GM18517 (cell line): ENCODE results near the gene NLGN1.
"Not testable (repeated sequence)": the region's sequence is repeated elsewhere in the genome, so short reads cannot be mapped to it uniquely, and the experiment has no call there.

Experiments
- ATAC-seq: cut with Tn5 transposase; IDR thresholded peaks from one replicate; pipeline ENCODE4 v1.9.1; 2021; ENCODE audit warnings: mild to moderate bottlenecking, moderate library complexity; ENCODE audit not compliant: unreplicated experiment

NLGN1 gene

GRCh38 chr3:173429076-173429475, 31.5 kb downstream of the NLGN1 start:
- no peak for ATAC-seq

GRCh38 chr3:173429527-173429926, 32.0 kb downstream of the NLGN1 start:
- no peak for ATAC-seq

GRCh38 chr3:173430576-173430975, 33.0 kb downstream of the NLGN1 start:
- no peak for ATAC-seq

DNA sequence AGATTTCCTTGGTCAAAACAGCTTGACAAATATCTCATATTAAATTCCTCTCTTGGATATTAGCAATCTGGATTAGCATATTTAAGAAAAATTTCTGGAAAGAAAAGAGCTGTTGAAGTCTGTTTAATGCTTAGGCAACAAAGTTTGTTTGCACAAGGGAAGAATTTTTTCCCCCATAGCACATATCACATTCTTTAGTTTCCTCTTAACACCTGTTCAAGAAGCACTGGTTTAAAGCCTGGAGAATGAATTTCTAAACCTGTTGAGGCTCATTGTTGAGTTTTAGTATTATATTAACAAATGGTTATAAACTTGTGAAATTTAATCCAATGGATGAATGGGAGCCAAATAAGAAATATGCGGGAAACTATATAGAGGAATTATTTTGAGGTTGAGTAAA, 41.5 kb downstream of the NLGN1 start:
- ATAC-seq, result no peak

GRCh38 chr3:173440514-173440913, 43.0 kb downstream of the NLGN1 start:
- no peak for ATAC-seq

DNA sequence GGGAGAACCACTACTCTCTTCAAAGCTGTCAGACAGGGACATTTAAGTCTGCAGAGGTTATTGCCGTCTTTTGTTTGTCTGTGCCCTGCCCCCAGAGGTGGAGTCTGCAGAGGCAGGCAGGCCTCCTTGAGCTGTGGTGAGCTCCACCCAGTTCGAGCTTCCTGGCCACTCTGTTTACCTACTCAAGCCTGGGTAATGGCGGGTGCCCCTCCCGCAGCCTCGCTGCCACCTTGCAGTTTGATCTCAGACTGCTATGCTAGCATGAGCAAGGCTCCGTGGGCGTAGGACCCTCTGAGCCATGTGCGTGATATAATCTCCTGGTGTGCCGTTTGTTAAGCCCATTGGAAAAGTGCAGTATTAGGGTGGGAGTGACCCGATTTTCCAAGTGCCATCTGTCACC, 54.0 kb downstream of the NLGN1 start:
- not testable (repeated sequence) for ATAC-seq

DNA sequence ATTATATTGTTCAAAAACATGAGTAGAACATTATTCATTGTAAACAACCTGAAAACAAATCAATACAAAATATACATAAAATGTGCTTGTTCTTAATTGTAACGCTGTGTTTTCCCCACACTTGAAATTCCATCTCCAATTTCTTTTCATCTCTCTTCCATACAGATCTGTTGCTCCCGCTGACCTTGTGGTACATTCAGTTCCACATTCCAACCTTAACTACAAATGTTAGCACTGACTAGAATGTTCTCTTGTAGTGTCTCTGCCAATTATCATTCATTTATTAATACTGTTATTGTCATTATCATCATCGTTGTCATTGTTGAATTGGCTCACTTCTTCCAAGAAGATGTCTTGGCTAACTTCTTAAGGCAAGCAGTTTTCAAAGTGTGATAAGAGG, 65.7 kb downstream of the NLGN1 start:
- ATAC-seq, result no peak

DNA sequence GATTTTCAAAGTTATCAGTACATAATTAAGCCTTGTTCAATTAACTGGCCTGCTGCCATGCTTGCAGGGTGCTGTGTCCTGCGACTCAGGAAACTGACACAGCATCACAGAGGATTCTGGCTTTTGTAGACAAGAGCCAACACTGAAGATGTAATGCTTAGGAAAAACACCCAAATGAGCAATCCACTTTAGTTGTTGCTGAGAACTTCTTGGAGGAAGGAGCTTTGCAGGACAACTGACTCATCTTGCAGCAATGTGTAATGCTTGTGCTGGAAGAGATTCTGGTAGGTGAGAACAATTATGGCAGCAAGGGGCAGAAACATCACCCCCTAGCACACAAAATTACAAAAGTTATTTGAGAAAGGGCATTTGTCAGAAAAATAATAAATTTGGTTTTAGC, 67.6 kb downstream of the NLGN1 start:
- ATAC-seq, result no peak

GRCh38 chr3:173465898-173466678, 68.5 kb downstream of the NLGN1 start:
- no peak for ATAC-seq

DNA sequence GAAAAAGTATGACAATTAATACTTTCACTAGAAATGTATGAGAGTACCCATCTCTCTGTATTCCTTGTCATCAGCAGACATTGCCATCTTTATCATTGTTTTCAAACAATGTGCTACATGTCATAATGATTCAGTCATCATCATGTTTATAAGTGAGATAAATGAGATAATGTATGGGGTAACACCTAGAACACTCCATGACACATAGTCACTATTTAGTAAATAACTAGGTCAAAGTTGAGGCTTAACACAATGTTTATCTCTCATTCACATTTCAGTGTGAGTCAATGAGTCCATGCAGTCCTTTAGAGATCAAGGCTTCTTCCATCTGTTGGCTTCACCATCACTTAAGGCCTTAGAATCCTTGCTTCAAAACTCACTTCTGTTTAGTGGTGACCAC, 70.0 kb downstream of the NLGN1 start:
- no peak for ATAC-seq

DNA sequence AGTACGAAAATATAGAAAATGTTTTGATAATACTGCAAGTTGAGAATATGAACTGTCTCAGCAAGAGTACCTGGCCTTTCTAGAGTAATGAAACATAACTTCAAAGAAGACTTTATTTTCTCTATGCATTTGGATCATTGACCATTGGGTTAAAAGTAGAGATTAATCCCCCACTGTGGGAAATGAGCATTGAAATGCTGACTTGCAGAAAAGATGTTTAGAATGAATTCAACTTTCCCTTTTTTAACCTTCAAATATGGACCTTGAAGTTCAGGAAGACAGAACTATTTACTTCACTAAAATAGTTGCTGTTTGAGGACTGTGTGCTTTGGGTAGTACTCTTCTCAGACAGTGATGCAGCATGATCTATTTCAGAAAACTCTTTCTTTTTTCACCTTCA, 75.7 kb downstream of the NLGN1 start:
- ATAC-seq, result no peak

GRCh38 chr3:173479301-173479700, 81.8 kb downstream of the NLGN1 start:
- ATAC-seq, result no peak

DNA sequence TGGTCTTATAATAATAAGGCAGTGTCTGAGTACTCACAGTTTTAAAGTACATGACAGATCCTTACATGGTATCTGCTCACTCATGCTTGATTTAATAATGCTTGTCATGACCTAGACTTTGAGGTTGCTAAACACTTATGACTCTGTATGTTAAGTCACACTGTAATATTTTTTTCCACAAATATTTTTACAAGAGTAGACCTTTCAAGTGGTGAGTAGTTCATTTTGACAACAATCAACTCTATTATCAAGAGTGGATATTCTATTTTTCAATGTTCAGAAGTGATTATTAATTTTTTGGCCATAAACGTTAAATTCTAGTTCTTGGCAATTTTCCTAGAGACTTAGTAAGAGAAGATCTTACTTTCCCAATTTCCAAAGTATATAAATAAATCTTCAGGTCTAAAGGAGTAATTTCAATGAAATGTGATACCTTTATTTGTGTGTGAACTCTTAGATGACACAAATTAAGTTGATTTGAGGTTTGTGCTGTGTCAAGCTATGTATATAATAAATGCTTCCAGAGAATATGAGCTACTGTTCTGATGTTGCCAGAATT, 104.5 kb downstream of the NLGN1 start:
- no peak for ATAC-seq

DNA sequence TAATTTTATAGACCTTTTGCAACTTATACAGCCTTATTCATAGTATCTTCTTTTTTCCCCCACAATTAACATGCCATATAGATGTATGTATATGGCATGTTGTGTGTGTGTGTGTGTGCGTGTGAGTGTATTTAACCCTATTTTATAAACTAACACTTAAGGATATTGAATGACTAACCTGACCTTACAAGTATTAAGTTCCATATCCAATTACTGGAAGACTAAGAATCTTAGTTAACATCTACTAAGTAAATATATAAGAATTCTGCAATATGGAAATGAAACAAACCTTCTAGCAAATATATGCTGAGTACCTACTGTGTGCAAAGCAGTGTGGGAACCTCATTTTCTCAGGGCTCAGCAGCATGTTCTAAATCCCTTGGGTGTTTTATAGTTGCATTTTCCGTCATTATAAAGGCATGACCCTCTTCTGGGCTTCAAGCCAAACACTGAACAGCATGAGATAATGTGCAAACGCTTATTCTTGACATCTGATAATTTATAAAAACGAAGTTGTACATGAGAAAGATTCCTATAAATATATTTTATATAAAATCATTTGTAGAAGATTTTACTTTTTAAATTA, 105.5 kb downstream of the NLGN1 start:
- ATAC-seq, result no peak

DNA sequence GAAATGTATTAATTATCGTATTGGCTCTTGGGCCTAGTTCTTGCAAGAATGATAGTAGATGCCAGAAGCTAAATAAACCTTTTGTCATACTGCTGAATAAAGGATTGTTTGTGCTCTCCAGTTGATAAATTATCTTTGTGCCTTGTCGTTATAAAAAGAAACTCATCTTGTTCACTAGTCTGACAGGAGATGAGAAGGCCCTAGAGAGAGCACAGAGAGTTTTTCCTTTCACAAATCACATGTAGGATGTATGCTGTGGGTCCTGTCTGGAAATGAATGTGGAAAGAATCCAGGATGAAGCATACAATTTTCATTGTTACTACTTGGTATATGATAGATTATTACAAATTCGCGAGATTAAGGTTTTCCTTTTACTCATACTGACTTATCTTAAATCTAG, 113.0 kb downstream of the NLGN1 start:
- no peak for ATAC-seq

GRCh38 chr3:173513123-173513522, 115.6 kb downstream of the NLGN1 start:
- peak; percentile 46 for ATAC-seq

DNA sequence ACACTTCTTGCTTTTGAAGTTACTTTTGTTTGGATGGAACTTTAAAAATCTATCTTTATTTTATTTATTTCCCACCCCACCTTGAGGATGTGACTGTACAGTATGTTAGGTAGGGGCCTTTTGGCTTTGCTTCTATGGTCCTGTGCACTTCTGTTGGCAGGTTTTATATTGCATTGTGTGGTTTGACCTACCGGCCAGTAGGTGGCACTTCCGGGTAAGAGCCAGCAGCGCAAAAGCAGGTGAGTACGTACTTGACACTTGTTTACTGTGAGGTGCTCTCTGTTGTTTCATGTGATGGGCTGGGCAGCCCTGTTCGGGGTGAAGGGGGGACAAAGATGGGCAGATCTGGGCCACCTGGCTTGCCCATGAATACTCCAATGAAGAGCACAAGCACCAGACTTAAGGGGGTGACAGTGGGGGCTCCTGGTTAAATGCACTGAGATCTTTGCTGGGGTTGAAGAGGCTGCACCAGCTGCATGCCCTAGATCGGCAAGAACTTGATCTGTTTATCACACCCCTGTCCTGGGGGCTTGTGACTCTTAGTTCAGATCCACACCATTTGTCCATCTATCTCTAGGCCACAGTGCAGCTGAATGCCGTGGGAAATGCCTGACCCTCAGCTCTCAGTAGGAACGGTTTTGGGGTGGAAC, 131.6 kb downstream of the NLGN1 start:
- ATAC-seq, result peak; percentile 88

DNA sequence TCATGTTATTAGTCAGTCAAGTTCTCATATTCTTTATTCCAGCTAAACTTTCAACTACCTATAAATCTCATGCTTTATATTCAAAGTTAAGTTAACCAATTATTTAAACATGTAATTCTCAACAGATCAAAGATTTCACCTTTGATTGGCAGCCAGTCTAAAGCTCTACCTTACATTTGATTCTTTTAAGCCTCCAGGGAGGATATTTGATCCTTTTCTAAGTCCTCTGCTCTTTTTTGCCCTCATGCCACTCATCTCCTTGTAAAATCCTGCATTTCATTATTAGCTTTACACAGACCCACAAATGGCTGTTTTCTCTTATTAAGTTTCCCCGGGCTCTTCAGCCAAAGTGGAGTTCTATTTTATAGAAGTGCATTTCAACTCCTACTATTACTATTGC, 134.1 kb downstream of the NLGN1 start:
- no peak for ATAC-seq

GRCh38 chr3:173538410-173538809, 140.9 kb downstream of the NLGN1 start:
- ATAC-seq, result no peak

- ATAC-seq, result not testable (repeated sequence)
These were observed 148.0 kb downstream of the NLGN1 start for GRCh38 chr3:173545590-173545989.

DNA sequence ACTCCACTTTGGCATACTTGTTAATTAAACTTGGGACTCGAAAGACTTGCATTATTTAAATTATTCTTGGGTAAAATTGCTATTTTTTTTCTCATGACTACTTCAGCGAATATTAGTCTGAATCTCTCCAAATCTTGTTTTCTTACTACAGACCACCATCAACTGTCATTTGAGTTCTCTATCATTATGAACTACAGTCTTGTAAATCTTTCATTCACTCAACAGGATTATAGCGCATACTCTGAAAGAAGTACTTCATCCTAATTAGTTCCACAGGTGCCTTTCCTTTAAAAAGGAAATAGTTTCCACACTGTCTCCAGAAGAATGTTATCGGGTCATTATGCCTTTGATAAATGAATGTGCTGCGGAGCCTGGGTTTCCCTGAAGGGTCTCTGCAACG, 149.5 kb downstream of the NLGN1 start:
- ATAC-seq, result no peak

- no peak for ATAC-seq
These were observed 150.7 kb downstream of the NLGN1 start for GRCh38 chr3:173548261-173548660.
